Measurements from ENCODE around the gene CIAPIN1. TPM values are rescaled to one million over a fixed set of nuclear protein-coding genes. Genes with fewer than 3 reads are reported as not detected.
A peak's percentile ranks its signal among the peaks of the same experiment; 100 is the strongest.

Gene CIAPIN1
- total and polyA plus RNA-seq, 8 donors = 14.0 to 146 (median 32.7) TPM

- 89 to 95% (median 94%) methylated on average over 7 to 16 of the region's 16 CpGs for WGBS, 5 donors
- Histone ChIP-seq H3K27ac (no peak overlapping the region), H3K4me1 (peaks cover 0 to 49% (median 28%) of the 10 kb centered on the region in 4 donors), H3K9me3 (no peaks in the 10 kb centered on the region), H3K36me3 (peaks cover 0 to 17% (median 11%) of the 10 kb centered on the region in 4 donors), H3K4me3 (no peak overlapping the region), H3K27me3 (no peaks in the 10 kb centered on the region)
- TF ChIP-seq POLR2AphosphoS5 (IDR thresholded peaks at IDR 0.05) (no peak), POLR2A (IDR thresholded peaks at IDR 0.05) (no peak), EP300 (IDR thresholded peaks at IDR 0.05) (no peak), CTCF (IDR thresholded peaks at IDR 0.05) (no peak)
- intact Hi-C loops (cut with DNase I; ENCODE audit: low total_unique reads) = no loop called here
- no peak for DNase-seq
These were observed 64.5 kb downstream of the CIAPIN1 start for GRCh38 chr16:57382535-57383275.

DNA sequence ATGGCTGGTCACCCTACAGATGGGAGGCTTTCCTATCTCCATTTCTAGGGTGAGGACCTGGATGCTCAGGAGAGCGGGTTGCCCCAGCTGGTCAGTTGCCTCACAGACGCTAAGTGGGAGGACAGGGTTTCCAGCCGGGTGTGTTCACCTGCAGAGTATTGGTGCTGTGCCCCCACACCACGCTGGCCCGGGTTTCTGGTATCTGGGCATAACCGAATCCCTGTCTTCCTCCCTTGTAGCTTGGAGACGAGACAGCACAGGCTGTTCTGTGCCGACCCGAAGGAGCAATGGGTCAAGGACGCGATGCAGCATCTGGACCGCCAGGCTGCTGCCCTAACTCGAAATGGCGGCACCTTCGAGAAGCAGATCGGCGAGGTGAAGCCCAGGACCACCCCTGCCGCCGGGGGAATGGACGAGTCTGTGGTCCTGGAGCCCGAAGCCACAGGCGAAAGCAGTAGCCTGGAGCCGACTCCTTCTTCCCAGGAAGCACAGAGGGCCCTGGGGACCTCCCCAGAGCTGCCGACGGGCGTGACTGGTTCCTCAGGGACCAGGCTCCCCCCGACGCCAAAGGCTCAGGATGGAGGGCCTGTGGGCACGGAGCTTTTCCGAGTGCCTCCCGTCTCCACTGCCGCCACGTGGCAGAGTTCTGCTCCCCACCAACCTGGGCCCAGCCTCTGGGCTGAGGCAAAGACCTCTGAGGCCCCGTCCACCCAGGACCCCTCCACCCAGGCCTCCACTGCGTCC lies 65.2 kb downstream of the CIAPIN1 start:
- Histone ChIP-seq H3K4me3 (no peak overlapping the region), H3K4me1 (peaks cover 0 to 54% (median 32%) of the 10 kb centered on the region in 4 donors), H3K27me3 (no peaks in the 10 kb centered on the region), H3K9me3 (no peaks in the 10 kb centered on the region), H3K36me3 (peaks cover 0 to 17% (median 11%) of the 10 kb centered on the region in 4 donors), H3K27ac (peak overlapping the region in 1 of 5 donors; percentile 28)
- DNase-seq = no peak
- 92 to 97% (median 95%) methylated on average over 31 to 35 of the region's 35 CpGs for WGBS, 5 donors
- no peak for TF ChIP-seq POLR2A (IDR thresholded peaks at IDR 0.05)
- no peak for TF ChIP-seq CTCF (IDR thresholded peaks at IDR 0.05)
- TF ChIP-seq POLR2AphosphoS5 (IDR thresholded peaks at IDR 0.05) = no peak
- no peak for TF ChIP-seq EP300 (IDR thresholded peaks at IDR 0.05)
- intact Hi-C loops (cut with DNase I; ENCODE audit: low total_unique reads) = no loop called here

- H3K36me3 ChIP-seq = peaks cover 0 to 17% (median 11%) of the 10 kb centered on the region in 4 donors
- H3K9me3 ChIP-seq = no peaks in the 10 kb centered on the region
- no peak for TF ChIP-seq EP300 (IDR thresholded peaks at IDR 0.05)
- no peak for TF ChIP-seq POLR2A (IDR thresholded peaks at IDR 0.05)
- no peak for TF ChIP-seq CTCF (IDR thresholded peaks at IDR 0.05)
- TF ChIP-seq POLR2AphosphoS5 (IDR thresholded peaks at IDR 0.05) = no peak
- H3K4me1 ChIP-seq = peaks cover 0 to 54% (median 27%) of the 10 kb centered on the region in 4 donors
- peak in 1 of 2 donors; percentile 49 for DNase-seq
- 50 to 76% (median 58%) methylated on average over 5 to 8 of the region's 8 CpGs for WGBS, 5 donors
- H3K27ac ChIP-seq = peak overlapping the region in 3 of 5 donors; percentile 28 to 50 (median 45)
- intact Hi-C loops (cut with DNase I; ENCODE audit: low total_unique reads) = no loop called here
- no peak overlapping the region for H3K4me3 ChIP-seq
- H3K27me3 ChIP-seq = no peaks in the 10 kb centered on the region
These were observed 66.3 kb downstream of the CIAPIN1 start for GRCh38 chr16:57380671-57381462.

DNA sequence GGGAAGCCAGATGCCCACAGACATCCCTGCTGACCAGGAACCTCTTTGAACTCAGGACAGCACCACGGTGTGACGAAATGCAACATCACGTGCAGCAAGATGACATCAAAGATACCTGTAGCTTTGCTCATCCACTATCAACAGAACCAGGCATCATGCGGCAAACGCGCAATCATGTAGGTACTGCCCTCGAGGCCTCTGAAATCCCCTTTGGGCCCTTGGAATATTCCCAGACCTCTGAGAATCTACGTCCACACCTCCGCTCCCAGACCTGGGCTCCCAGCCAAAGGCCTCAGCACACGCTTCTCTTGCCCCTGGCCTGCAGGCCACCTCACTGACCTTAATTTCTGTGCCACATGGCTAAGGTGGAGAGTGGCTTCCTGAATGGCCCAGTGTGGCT lies 67.6 kb downstream of the CIAPIN1 start:
- Histone ChIP-seq H3K4me3 (no peak overlapping the region), H3K9me3 (no peaks in the 10 kb centered on the region), H3K4me1 (peaks cover 0 to 54% (median 27%) of the 10 kb centered on the region in 4 donors), H3K27me3 (no peaks in the 10 kb centered on the region), H3K36me3 (peaks cover 0 to 17% (median 11%) of the 10 kb centered on the region in 4 donors), H3K27ac (peak overlapping the region in 1 of 5 donors; percentile 35)
- 59 to 67% (median 65%) methylated on average over 10 of the region's 10 CpGs for WGBS, 5 donors
- no peak for DNase-seq
- no peak for TF ChIP-seq EP300 (IDR thresholded peaks at IDR 0.05)
- no peak for TF ChIP-seq POLR2A (IDR thresholded peaks at IDR 0.05)
- no peak for TF ChIP-seq CTCF (IDR thresholded peaks at IDR 0.05)
- TF ChIP-seq POLR2AphosphoS5 (IDR thresholded peaks at IDR 0.05) = no peak
- intact Hi-C loops (cut with DNase I; ENCODE audit: low total_unique reads) = no loop called here

Data from stomach (tissue), 9 donors.